Measurements from ENCODE around the gene CKMT2.
"Not testable (repeated sequence)": the region's sequence is repeated elsewhere in the genome, so short reads cannot be mapped to it uniquely, and the experiment has no call there.

The CKMT2 gene

GRCh38 chr5:81253875-81254274, 20.8 kb downstream of the CKMT2 start:
- DNase-seq = no peak

GRCh38 chr5:81254886-81255559, 21.9 kb downstream of the CKMT2 start:
- DNase-seq = no peak

- DNase-seq = no peak
Measured at GRCh38 chr5:81256766-81257165, 23.6 kb downstream of the CKMT2 start.

GRCh38 chr5:81262796-81263195, 29.7 kb downstream of the CKMT2 start:
- DNase-seq = not testable (repeated sequence)

- DNase-seq = no peak
Measured at GRCh38 chr5:81265101-81265500, 32.0 kb downstream of the CKMT2 start.

GRCh38 chr5:81268521-81269196, 35.5 kb downstream of the CKMT2 start:
- DNase-seq = no peak

GRCh38 chr5:81269751-81270393, 36.8 kb downstream of the CKMT2 start:
- DNase-seq = no peak

- DNase-seq = not testable (repeated sequence)
Measured at GRCh38 chr5:81270394-81271027, 37.4 kb downstream of the CKMT2 start.

GRCh38 chr5:81283976-81284375, 50.9 kb downstream of the CKMT2 start:
- DNase-seq = no peak

- no peak for DNase-seq
Measured at GRCh38 chr5:81286059-81286617, 53.0 kb downstream of the CKMT2 start.

GRCh38 chr5:81288021-81288433, 54.9 kb downstream of the CKMT2 start:
- DNase-seq = no peak

- no peak for DNase-seq
Measured at GRCh38 chr5:81290146-81290545, 57.0 kb downstream of the CKMT2 start.

GRCh38 chr5:81292130-81292529, 59.0 kb downstream of the CKMT2 start:
- no peak for DNase-seq

GRCh38 chr5:81294021-81294420, 60.9 kb downstream of the CKMT2 start:
- not testable (repeated sequence) for DNase-seq

- no peak for DNase-seq
Measured at GRCh38 chr5:81297531-81297930, 64.4 kb downstream of the CKMT2 start.

- no peak for DNase-seq
Measured at GRCh38 chr5:81300921-81301270, 67.8 kb downstream of the CKMT2 start.

- peak; percentile 92 for DNase-seq
Measured at GRCh38 chr5:81301271-81302015, 68.3 kb downstream of the CKMT2 start, which contains the start of gene ZCCHC9. TSS of gene ZCCHC9 (plus strand) at chr5:81301587. CDS start at chr5:81304758, 3,171 bp downstream.

- no peak for DNase-seq
Measured at GRCh38 chr5:81302596-81302995, 69.5 kb downstream of the CKMT2 start.

- no peak for DNase-seq
Measured at GRCh38 chr5:81303563-81303962, 70.4 kb downstream of the CKMT2 start.

GRCh38 chr5:81305785-81306184, 72.7 kb downstream of the CKMT2 start:
- DNase-seq = no peak

- DNase-seq = no peak
Measured at GRCh38 chr5:81308836-81309235, 75.7 kb downstream of the CKMT2 start.

GRCh38 chr5:81310402-81311063, 77.4 kb downstream of the CKMT2 start:
- DNase-seq = no peak

Measured in NCI-H1436 (cell line).